NCI-H2227 (cell line): ENCODE results near the gene CEP170B.
"Not testable (repeated sequence)": the region's sequence is repeated elsewhere in the genome, so short reads cannot be mapped to it uniquely, and the experiment has no call there.

Source experiments
- DNase-seq: peaks from one replicate; lab custom pipeline; 2025; ENCODE audit not compliant: unreplicated experiment; lab: John Stamatoyannopoulos, UW

Gene CEP170B

GRCh38 chr14:104888489-104889374 lies 23.7 kb downstream of the CEP170B start:
- DNase-seq = no peak

- DNase-seq = no peak
Measured at GRCh38 chr14:104889375-104889757, 24.3 kb downstream of the CEP170B start.

- not testable (repeated sequence) for DNase-seq
Measured at GRCh38 chr14:104890292-104890691, 25.2 kb downstream of the CEP170B start.

- DNase-seq = no peak
Measured at GRCh38 chr14:104891121-104891551, 26.1 kb downstream of the CEP170B start.

- no peak for DNase-seq
Measured at GRCh38 chr14:104891664-104892530, 26.8 kb downstream of the CEP170B start.

- DNase-seq = no peak
Measured at GRCh38 chr14:104892531-104893434, 27.7 kb downstream of the CEP170B start.

- no peak for DNase-seq
Measured at GRCh38 chr14:104893435-104894207, 28.6 kb downstream of the CEP170B start.

GRCh38 chr14:104894331-104895206 lies 29.5 kb downstream of the CEP170B start:
- no peak for DNase-seq

- DNase-seq = no peak
Measured at GRCh38 chr14:104895207-104895785, 30.2 kb downstream of the CEP170B start.

GRCh38 chr14:104895786-104896661 lies 31.0 kb downstream of the CEP170B start:
- peak; percentile 89 for DNase-seq

GRCh38 chr14:104897330-104898194 lies 32.5 kb downstream of the CEP170B start:
- DNase-seq = no peak

- DNase-seq = no peak
Measured at GRCh38 chr14:104898195-104898558, 33.1 kb downstream of the CEP170B start.

- DNase-seq = no peak
Measured at GRCh38 chr14:104898870-104899510, 33.9 kb downstream of the CEP170B start.

GRCh38 chr14:104899781-104900180 lies 34.7 kb downstream of the CEP170B start:
- no peak for DNase-seq

GRCh38 chr14:104900639-104901512 lies 35.8 kb downstream of the CEP170B start:
- DNase-seq = no peak
